OCI-LY3 (cell line): ENCODE results near the gene RMI2.
A peak's percentile ranks its signal among the peaks of the same experiment; 100 is the strongest.

ENCODE experiments used
- H2AFZ ChIP-seq: fragments of 200-600, 300-600 bp; shearing (Covaris generic); 2 replicates; pipeline ENCODE4 v1.6.0; 2014; ENCODE audit warnings: antibody characterized with exemption, low read depth, low read length
- H3K27ac ChIP-seq: fragments of 200-600, 300-600 bp; sonication (generic); 2 replicates; pipeline ENCODE4 v1.5.1; 2014; ENCODE audit warnings: mild to moderate bottlenecking, low read length, moderate library complexity, mixed read lengths
- H3K27me3 ChIP-seq: fragments of 200-600, 300-600 bp; sonication (generic); 2 replicates; pipeline ENCODE4 v1.6.1; 2014; ENCODE audit warnings: low read depth, low read length, mixed read lengths
- H3K36me3 ChIP-seq: fragments of 200-600, 300-600 bp; sonication (generic); replicated peaks from 2 replicates; pipeline ENCODE3; 2014; ENCODE audit warnings: low read depth, low read length, mixed read lengths
- H3K4me1 ChIP-seq: fragments of 300-600, 200-600 bp; sonication (generic); 2 replicates; pipeline ENCODE4 v1.6.1; 2014; ENCODE audit warnings: low read length, mixed read lengths
- H3K4me2 ChIP-seq: fragments of 200-600, 300-600 bp; sonication (generic); 2 replicates; pipeline ENCODE4 v1.6.1; 2014; ENCODE audit warnings: low read length, mixed read lengths
- H3K4me3 ChIP-seq: fragments of 300-600, 200-600 bp; sonication (generic); 2 replicates; pipeline ENCODE4 v1.5.1; 2014; ENCODE audit warnings: antibody characterized with exemption, mild to moderate bottlenecking, low read length, moderate library complexity
- H3K79me2 ChIP-seq: fragments of 300-600, 200-600 bp; shearing (Covaris generic); 2 replicates; pipeline ENCODE4 v1.6.1; 2014; ENCODE audit warnings: mild to moderate bottlenecking, low read length, mixed read lengths
- H3K9ac ChIP-seq: fragments of 300-600, 200-600 bp; shearing (Covaris generic); 2 replicates; pipeline ENCODE4 v1.6.0; 2014; ENCODE audit warnings: mild to moderate bottlenecking, low read length, moderate library complexity
- H3K9me3 ChIP-seq: fragments of 200-600, 300-600 bp; shearing (Covaris generic); 2 replicates; pipeline ENCODE4 v1.6.1; 2014; ENCODE audit warnings: low read length, mixed read lengths; ENCODE audit not compliant: insufficient read depth
- H4K20me1 ChIP-seq: fragments of 200-600, 300-600 bp; sonication (generic); 2 replicates; pipeline ENCODE4 v1.6.1; 2016; ENCODE audit warnings: low read length, mixed read lengths; ENCODE audit not compliant: insufficient read depth
- EZH2phosphoT487 ChIP-seq: fragments of 200-600 bp; shearing (Covaris generic); IDR thresholded peaks from 2 replicates; pipeline ENCODE4 v1.6.1; 2018; ENCODE audit warnings: antibody characterized with exemption, mixed run types, low read depth
- TF ChIP-seq, protein P1 (sequence below): fragments of 200-600, 300-600 bp; sonication (generic); IDR thresholded peaks from 2 replicates; pipeline ENCODE4 v1.5.1; 2014; ENCODE audit warnings: antibody characterized with exemption, low read length, low read depth

The RMI2 gene

DNA sequence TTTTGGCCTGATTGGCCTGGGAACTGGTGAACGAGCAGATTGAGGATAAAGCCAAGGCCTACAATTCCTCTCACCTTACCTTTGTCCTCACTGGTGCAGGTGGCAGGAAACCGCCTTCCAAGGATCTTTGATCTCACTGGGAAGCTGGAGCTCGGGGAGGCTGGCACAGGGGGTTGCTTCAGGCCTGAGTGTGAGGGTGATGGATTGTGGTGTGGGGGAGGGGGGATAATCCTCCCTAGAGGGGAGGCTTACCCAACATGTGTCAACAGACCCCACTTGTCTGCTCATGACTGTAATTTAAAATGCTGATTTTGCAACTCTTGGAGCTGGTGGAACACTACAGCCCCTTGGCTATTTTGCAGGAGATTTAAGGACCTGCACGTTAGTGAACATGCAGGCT, 4.5 kb upstream of the RMI2 start:
- Histone ChIP-seq H3K27me3 (no peaks in the 10 kb centered on the region), H2AFZ (no peak overlapping the region), H3K9me3 (no peaks in the 10 kb centered on the region), H3K9ac (no peak overlapping the region), H3K4me2 (no peak overlapping the region), H3K4me3 (no peak overlapping the region), H3K27ac (no peak overlapping the region), H3K79me2 (peaks cover 3% of the 10 kb centered on the region), H4K20me1 (no peaks in the 10 kb centered on the region), H3K36me3 (no peaks in the 10 kb centered on the region), H3K4me1 (no peaks in the 10 kb centered on the region)
- no peak for TF ChIP-seq EZH2phosphoT487
- TF ChIP-seq, protein P1, sequence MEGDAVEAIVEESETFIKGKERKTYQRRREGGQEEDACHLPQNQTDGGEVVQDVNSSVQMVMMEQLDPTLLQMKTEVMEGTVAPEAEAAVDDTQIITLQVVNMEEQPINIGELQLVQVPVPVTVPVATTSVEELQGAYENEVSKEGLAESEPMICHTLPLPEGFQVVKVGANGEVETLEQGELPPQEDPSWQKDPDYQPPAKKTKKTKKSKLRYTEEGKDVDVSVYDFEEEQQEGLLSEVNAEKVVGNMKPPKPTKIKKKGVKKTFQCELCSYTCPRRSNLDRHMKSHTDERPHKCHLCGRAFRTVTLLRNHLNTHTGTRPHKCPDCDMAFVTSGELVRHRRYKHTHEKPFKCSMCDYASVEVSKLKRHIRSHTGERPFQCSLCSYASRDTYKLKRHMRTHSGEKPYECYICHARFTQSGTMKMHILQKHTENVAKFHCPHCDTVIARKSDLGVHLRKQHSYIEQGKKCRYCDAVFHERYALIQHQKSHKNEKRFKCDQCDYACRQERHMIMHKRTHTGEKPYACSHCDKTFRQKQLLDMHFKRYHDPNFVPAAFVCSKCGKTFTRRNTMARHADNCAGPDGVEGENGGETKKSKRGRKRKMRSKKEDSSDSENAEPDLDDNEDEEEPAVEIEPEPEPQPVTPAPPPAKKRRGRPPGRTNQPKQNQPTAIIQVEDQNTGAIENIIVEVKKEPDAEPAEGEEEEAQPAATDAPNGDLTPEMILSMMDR: no peak

DNA sequence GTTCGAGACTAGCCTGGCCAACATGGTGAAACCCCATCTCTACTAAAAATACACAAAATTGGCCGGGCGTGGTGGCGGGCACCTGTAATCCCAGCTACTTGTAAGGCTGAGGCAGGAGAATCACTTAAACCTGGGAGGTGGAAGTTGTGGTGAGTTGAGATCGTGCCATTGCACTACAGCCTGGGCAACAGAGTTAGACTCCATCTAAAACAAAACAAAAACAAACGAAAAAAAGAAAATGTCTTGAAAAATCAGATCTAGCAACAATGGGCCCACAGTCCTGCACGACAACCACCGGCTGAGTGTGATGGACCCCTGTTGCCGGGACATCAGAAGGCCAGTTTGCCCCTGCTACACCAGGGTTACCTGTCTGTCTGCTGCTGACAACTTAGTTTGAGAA, 3.9 kb upstream of the RMI2 start:
- Histone ChIP-seq H3K36me3 (no peaks in the 10 kb centered on the region), H3K27me3 (no peaks in the 10 kb centered on the region), H3K27ac (no peak overlapping the region), H3K4me3 (no peak overlapping the region), H3K79me2 (peaks cover 10% of the 10 kb centered on the region), H3K9ac (no peak overlapping the region), H3K4me1 (peaks cover 2% of the 10 kb centered on the region; the same call in 1 of the 2 replicates), H2AFZ (no peak overlapping the region), H3K4me2 (no peak overlapping the region), H4K20me1 (no peaks in the 10 kb centered on the region), H3K9me3 (no peaks in the 10 kb centered on the region)
- TF ChIP-seq, protein P1: no peak
- no peak for TF ChIP-seq EZH2phosphoT487

DNA sequence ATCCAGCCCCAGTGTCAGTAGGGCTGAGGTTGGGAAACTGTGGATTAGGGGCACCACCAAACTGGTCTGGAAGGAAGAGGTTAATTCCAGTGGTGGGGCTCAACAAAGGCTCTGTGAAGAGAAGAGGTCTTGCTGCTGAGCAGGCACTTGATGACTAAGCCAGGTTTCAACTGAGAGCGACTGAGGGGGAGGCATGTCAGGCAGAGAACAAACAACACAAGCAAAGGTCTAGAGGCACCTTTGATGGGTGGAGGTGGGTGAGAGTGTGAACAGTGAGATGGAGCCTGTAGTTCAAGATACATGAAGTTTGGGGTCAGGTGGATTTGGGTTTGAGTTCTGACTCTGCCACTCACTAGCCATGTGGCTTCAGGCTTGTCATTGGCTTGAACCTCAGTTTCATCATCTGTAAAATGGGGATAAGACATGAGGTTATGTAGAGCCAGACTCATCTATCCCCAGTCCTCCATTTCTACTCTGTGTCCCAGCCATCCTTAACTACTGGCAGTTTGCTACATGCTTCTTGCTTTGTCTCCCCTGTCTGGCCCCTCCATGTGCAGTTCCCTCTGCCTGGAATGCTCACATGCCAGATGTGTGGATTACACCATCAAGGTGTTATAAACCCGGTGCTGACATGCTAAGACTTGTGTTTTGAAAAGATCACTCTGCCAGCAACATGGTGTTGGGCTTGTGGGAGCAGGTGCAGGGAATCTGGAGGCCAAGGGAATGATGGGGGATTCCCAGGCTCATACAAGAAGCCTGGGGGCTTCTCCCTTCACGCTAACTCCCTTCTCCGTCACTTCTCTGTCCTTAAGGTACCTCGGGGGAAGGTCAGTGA, 3.0 kb upstream of the RMI2 start:
- Histone ChIP-seq H3K27ac (no peak overlapping the region), H3K36me3 (peaks cover 8% of the 10 kb centered on the region), H3K79me2 (peaks cover 18% of the 10 kb centered on the region), H3K4me2 (no peak overlapping the region), H3K9me3 (no peaks in the 10 kb centered on the region), H3K9ac (no peak overlapping the region), H4K20me1 (no peaks in the 10 kb centered on the region), H2AFZ (no peak overlapping the region), H3K4me3 (no peak overlapping the region), H3K27me3 (no peaks in the 10 kb centered on the region), H3K4me1 (peaks cover 4% of the 10 kb centered on the region; the same call in 1 of the 2 replicates)
- TF ChIP-seq, protein P1: no peak
- no peak for TF ChIP-seq EZH2phosphoT487

GRCh38 chr16:11346700-11347319, 1.6 kb downstream of the RMI2 start:
- TF ChIP-seq, protein P1: no peak
- no peak for TF ChIP-seq EZH2phosphoT487
- peaks cover 50% of the 10 kb centered on the region for H3K79me2 ChIP-seq
- H2AFZ ChIP-seq: no peak overlapping the region
- H4K20me1 ChIP-seq: peaks cover 18% of the 10 kb centered on the region; the same call in 1 of the 2 replicates
- peaks cover 23% of the 10 kb centered on the region for H3K36me3 ChIP-seq
- peak overlapping the region; percentile 77 for H3K4me2 ChIP-seq
- H3K4me1 ChIP-seq: peaks cover 9% of the 10 kb centered on the region
- H3K9me3 ChIP-seq: no peaks in the 10 kb centered on the region
- H3K9ac ChIP-seq: no peak overlapping the region
- peak overlapping the region; percentile 87 for H3K4me3 ChIP-seq
- no peak overlapping the region for H3K27ac ChIP-seq
- no peaks in the 10 kb centered on the region for H3K27me3 ChIP-seq
